ENCODE results near the gene TUBB2B. TPM values are rescaled to one million over a fixed set of nuclear protein-coding genes. Genes with fewer than 3 reads are reported as not detected.

TUBB2B gene
- total RNA-seq, 2 experiments from 2014 or later: 0.27 TPM; not detected in 1

GRCh38 chr6:3218266-3218665 lies 9.2 kb downstream of the TUBB2B start:
- no peaks in the 10 kb centered on the region for H3K9me3 ChIP-seq (ENCODE audit: low read length)
- H3K4me1 ChIP-seq (ENCODE audit: insufficient read depth, low read length, poor library complexity, severe bottlenecking): peaks cover 7% of the 10 kb centered on the region
- no peak for TF ChIP-seq CTCF (conservative IDR thresholded peaks at IDR 0.05; ENCODE audit: low read length)
- TF ChIP-seq EZH2phosphoT487 (IDR thresholded peaks at IDR 0.05; ENCODE audit: borderline replicate concordance, low read depth, low read length): no peak
- H3K79me2 ChIP-seq (ENCODE audit: insufficient read depth, low read depth, low read length): no peaks in the 10 kb centered on the region
- H3K9me2 ChIP-seq (ENCODE audit: insufficient read depth, low read length): no peaks in the 10 kb centered on the region
- ChIA-PET POLR2A (no interaction called here), CTCF (ENCODE audit: unreplicated experiment) (no interaction called here)
- intact Hi-C loops (cut with micrococcal nuclease; ENCODE audit: unreplicated experiment): no loop called here
- H4K20me1 ChIP-seq (ENCODE audit: insufficient read depth, low read length): no peaks in the 10 kb centered on the region
- no peak for DNase-seq (ENCODE audit: low spot score)
- H3K4me3 ChIP-seq (ENCODE audit: low read depth, low read length, poor library complexity, severe bottlenecking): no peak overlapping the region
- H3K4me2 ChIP-seq (ENCODE audit: low read length): no peak overlapping the region
- H3K27ac ChIP-seq (ENCODE audit: low read depth, low read length, poor library complexity, severe bottlenecking): no peak overlapping the region
- no TSS peak for BruUV-seq (replicated peaks)
- no peaks in the 10 kb centered on the region for H3K36me3 ChIP-seq (ENCODE audit: insufficient read depth, low read length)
- H2AFZ ChIP-seq (ENCODE audit: low read length): no peak overlapping the region

- Histone ChIP-seq H3K27ac (ENCODE audit: low read depth, low read length, poor library complexity, severe bottlenecking) (no peak overlapping the region), H3K4me3 (ENCODE audit: low read depth, low read length, poor library complexity, severe bottlenecking) (no peak overlapping the region), H2AFZ (ENCODE audit: low read length) (no peak overlapping the region), H3K4me2 (ENCODE audit: low read length) (no peak overlapping the region), H3K9me3 (ENCODE audit: low read length) (no peaks in the 10 kb centered on the region), H4K20me1 (ENCODE audit: insufficient read depth, low read length) (no peaks in the 10 kb centered on the region), H3K36me3 (ENCODE audit: insufficient read depth, low read length) (no peaks in the 10 kb centered on the region), H3K4me1 (ENCODE audit: insufficient read depth, low read length, poor library complexity, severe bottlenecking) (peaks cover 7% of the 10 kb centered on the region), H3K79me2 (ENCODE audit: insufficient read depth, low read depth, low read length) (no peaks in the 10 kb centered on the region), H3K9me2 (ENCODE audit: insufficient read depth, low read length) (no peaks in the 10 kb centered on the region)
- intact Hi-C loops (cut with micrococcal nuclease; ENCODE audit: unreplicated experiment): no loop called here
- TF ChIP-seq CTCF (conservative IDR thresholded peaks at IDR 0.05; ENCODE audit: low read length): no peak
- TF ChIP-seq EZH2phosphoT487 (IDR thresholded peaks at IDR 0.05; ENCODE audit: borderline replicate concordance, low read depth, low read length): no peak
- ChIA-PET CTCF (ENCODE audit: unreplicated experiment) (no interaction called here), POLR2A (no interaction called here)
- no peak for DNase-seq (ENCODE audit: low spot score)
- BruUV-seq (replicated peaks): no TSS peak
Observed at GRCh38 chr6:3217286-3217685, 10.2 kb downstream of the TUBB2B start.

GRCh38 chr6:3214898-3215297 lies 12.6 kb downstream of the TUBB2B start:
- H3K4me3 ChIP-seq (ENCODE audit: low read depth, low read length, poor library complexity, severe bottlenecking): no peak overlapping the region
- POLR2A ChIA-PET: interaction anchor here (0.9 kb wide), 1 partner anchor 85 kb away, joined by 3 read pairs; no protein-coding TSS in a partner anchor
- no peaks in the 10 kb centered on the region for H3K9me2 ChIP-seq (ENCODE audit: insufficient read depth, low read length)
- no peaks in the 10 kb centered on the region for H3K79me2 ChIP-seq (ENCODE audit: insufficient read depth, low read depth, low read length)
- no peak overlapping the region for H3K27ac ChIP-seq (ENCODE audit: low read depth, low read length, poor library complexity, severe bottlenecking)
- H3K4me1 ChIP-seq (ENCODE audit: insufficient read depth, low read length, poor library complexity, severe bottlenecking): no peaks in the 10 kb centered on the region
- DNase-seq (ENCODE audit: low spot score): no peak
- CTCF ChIA-PET (ENCODE audit: unreplicated experiment): no interaction called here
- BruUV-seq (replicated peaks): no TSS peak
- TF ChIP-seq EZH2phosphoT487 (IDR thresholded peaks at IDR 0.05; ENCODE audit: borderline replicate concordance, low read depth, low read length) (no peak), CTCF (conservative IDR thresholded peaks at IDR 0.05; ENCODE audit: low read length) (no peak)
- intact Hi-C loops (cut with micrococcal nuclease; ENCODE audit: unreplicated experiment): no loop called here
- H3K4me2 ChIP-seq (ENCODE audit: low read length): no peak overlapping the region
- no peaks in the 10 kb centered on the region for H3K9me3 ChIP-seq (ENCODE audit: low read length)
- no peak overlapping the region for H2AFZ ChIP-seq (ENCODE audit: low read length)
- no peaks in the 10 kb centered on the region for H3K36me3 ChIP-seq (ENCODE audit: insufficient read depth, low read length)
- H4K20me1 ChIP-seq (ENCODE audit: insufficient read depth, low read length): no peaks in the 10 kb centered on the region

All from OCI-LY7 (cell line).